ENCODE results near the gene FBXL19. TPM values are rescaled to one million over a fixed set of nuclear protein-coding genes. Genes with fewer than 3 reads are reported as not detected.

FBXL19 gene
- total RNA-seq, 1 donor from 2014 or later, result 14.3 TPM

- peak in 1 of 2 donors; percentile 54 for DNase-seq (ENCODE audit: low read depth in 2 of 2)
Observed at GRCh38 chr16:30985401-30986128, 62.2 kb downstream of the FBXL19 start.

- DNase-seq (ENCODE audit: low read depth in 2 of 2), result no peak
Observed at GRCh38 chr16:30986129-30986991, 63.0 kb downstream of the FBXL19 start.

GRCh38 chr16:30987581-30988190 lies 64.3 kb downstream of the FBXL19 start:
- DNase-seq (ENCODE audit: low read depth in 2 of 2), result no peak

GRCh38 chr16:30989469-30990047 lies 66.2 kb downstream of the FBXL19 start:
- DNase-seq (ENCODE audit: low read depth in 2 of 2), result no peak

- no peak for DNase-seq (ENCODE audit: low read depth in 2 of 2)
Observed at GRCh38 chr16:30990105-30990504, 66.7 kb downstream of the FBXL19 start.

- DNase-seq (ENCODE audit: low read depth in 2 of 2), result no peak
Observed at GRCh38 chr16:30991052-30991451, 67.7 kb downstream of the FBXL19 start.

GRCh38 chr16:30992276-30992780 lies 69.0 kb downstream of the FBXL19 start:
- DNase-seq (ENCODE audit: low read depth in 2 of 2), result no peak

GRCh38 chr16:30992931-30993816 lies 69.8 kb downstream of the FBXL19 start:
- no peak for DNase-seq (ENCODE audit: low read depth in 2 of 2)

- no peak for DNase-seq (ENCODE audit: low read depth in 2 of 2)
Observed at GRCh38 chr16:30995927-30996323, 72.6 kb downstream of the FBXL19 start.

- peak; percentile 71 to 80 for DNase-seq (ENCODE audit: low read depth in 2 of 2)
Observed at GRCh38 chr16:30996324-30996984, 73.1 kb downstream of the FBXL19 start.

GRCh38 chr16:30996985-30997724 lies 73.8 kb downstream of the FBXL19 start:
- DNase-seq (ENCODE audit: low read depth in 2 of 2), result peak; percentile 66 to 68

GRCh38 chr16:30997725-30998711 lies 74.6 kb downstream of the FBXL19 start:
- peak; percentile 45 to 48 for DNase-seq (ENCODE audit: low read depth in 2 of 2)

Other genes starting within 250 kb of the FBXL19 start
- gene SRCAP, start 224.4 kb upstream of the FBXL19 start, total RNA-seq, result 16.6 and 24.8 TPM in 2 replicates
- gene PHKG2, start 175.1 kb upstream of the FBXL19 start, total RNA-seq, result 8.9 and 10.7 TPM in 2 replicates
- 0.40 and 0.87 TPM in 2 replicates for gene CFAP119, start 161.5 kb upstream of the FBXL19 start, total RNA-seq
- gene RNF40, start 161.2 kb upstream of the FBXL19 start, total RNA-seq, result 32.7 and 42.5 TPM in 2 replicates
- gene ZNF629, start 136.4 kb upstream of the FBXL19 start, total RNA-seq, result 3.9 and 5.2 TPM in 2 replicates
- 39.7 and 72.0 TPM in 2 replicates for gene BCL7C, start 29.5 kb upstream of the FBXL19 start, total RNA-seq
- 0.22 and 0.40 TPM in 2 replicates for gene CTF1, start 27.0 kb upstream of the FBXL19 start, total RNA-seq
- 22.9 and 24.8 TPM in 2 replicates for gene ORAI3, start 25.5 kb downstream of the FBXL19 start, total RNA-seq
- 1.7 and 2.2 TPM in 2 replicates for gene SETD1A, start 34.2 kb downstream of the FBXL19 start, total RNA-seq
- gene HSD3B7, start 61.6 kb downstream of the FBXL19 start, total RNA-seq, result 13.3 and 26.0 TPM in 2 replicates
- gene STX1B, start 87.1 kb downstream of the FBXL19 start, total RNA-seq, result under 0.01 and 0.40 TPM in 2 replicates
- gene STX4, start 110.0 kb downstream of the FBXL19 start, total RNA-seq, result 17.7 and 27.0 TPM in 2 replicates
- gene ZNF668, start 150.7 kb downstream of the FBXL19 start, total RNA-seq, result 5.0 and 6.0 TPM in 2 replicates
- gene ZNF646, start 150.8 kb downstream of the FBXL19 start, total RNA-seq, result 7.0 and 12.7 TPM in 2 replicates
- 0.40 and 0.44 TPM in 2 replicates for gene PRSS53, start 165.4 kb downstream of the FBXL19 start, total RNA-seq
- 54.7 and 71.8 TPM in 2 replicates for gene VKORC1, start 171.2 kb downstream of the FBXL19 start, total RNA-seq
- 10.0 and 12.3 TPM in 2 replicates for gene BCKDK, start 184.8 kb downstream of the FBXL19 start, total RNA-seq
- gene KAT8, start 194.1 kb downstream of the FBXL19 start, total RNA-seq, result 24.2 and 35.3 TPM in 2 replicates
- not detected in 2 replicates for gene PRSS8, start 212.2 kb downstream of the FBXL19 start, total RNA-seq
- gene PRSS36, start 226.5 kb downstream of the FBXL19 start, total RNA-seq, result 0.22 and 0.99 TPM in 2 replicates

Data from lung microvascular endothelial cell (primary cell).